ENCODE measurements around the gene TCEAL4.

The TCEAL4 gene

GRCh38 chrX:103585411-103586313 lies at the start of gene TCEAL4:
Gene TCEAL4, plus strand, starts transcription at chrX:103585515. Its CDS starts 1,161 bp downstream, at chrX:103586676.
- no peak for DNase-seq (ENCODE audit: low read depth, low spot score)

- DNase-seq (ENCODE audit: low read depth, low spot score), result no peak
These were observed 49.2 kb upstream of the TCEAL4 start for GRCh38 chrX:103536071-103536470.

DNA sequence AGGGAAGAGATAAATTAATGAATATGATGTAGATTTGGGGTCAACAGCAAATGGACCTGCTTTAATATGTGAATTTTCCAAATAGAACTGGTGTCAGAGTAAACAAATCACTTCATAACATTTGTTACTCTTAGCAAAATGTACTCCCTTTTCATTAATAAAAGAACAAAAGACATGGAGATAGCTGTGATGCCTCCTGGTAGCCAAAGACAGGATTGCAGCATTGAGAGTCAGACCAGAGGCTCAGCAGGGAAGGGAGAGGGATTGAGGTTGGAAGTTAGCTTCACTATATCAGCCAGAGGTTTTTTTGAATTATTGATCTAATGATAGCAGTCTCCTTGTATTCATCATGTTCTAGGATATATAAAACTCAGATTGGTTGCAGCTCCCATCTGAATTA lies 48.6 kb upstream of the TCEAL4 start:
- no peak for DNase-seq (ENCODE audit: low read depth, low spot score)

DNA sequence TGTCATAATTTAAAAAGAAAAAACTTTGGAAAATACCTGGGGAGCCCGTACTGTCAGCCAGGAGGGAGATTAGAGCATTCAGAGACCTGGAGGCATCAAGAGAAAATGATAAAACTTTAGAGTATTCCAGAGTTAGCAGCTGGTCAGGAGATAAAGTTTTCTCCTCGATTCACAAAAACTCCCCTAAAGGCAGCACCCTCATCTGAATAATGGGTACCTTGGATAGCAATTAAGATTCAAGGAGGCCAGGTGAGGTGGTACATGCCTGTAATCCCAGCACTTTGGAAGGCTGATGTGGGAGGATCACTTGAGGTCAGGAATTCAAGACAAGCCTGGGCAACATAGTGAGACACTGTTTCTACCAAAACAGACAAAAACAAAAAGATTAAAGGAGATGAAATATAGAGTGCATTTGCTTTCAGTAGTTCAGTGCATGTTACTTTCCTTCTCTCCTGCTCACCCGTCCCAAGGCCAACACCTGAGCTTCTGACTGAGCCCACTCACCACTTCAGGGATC lies 47.4 kb upstream of the TCEAL4 start:
- DNase-seq (ENCODE audit: low read depth, low spot score), result no peak

- no peak for DNase-seq (ENCODE audit: low read depth, low spot score)
These were observed 46.6 kb upstream of the TCEAL4 start for GRCh38 chrX:103538728-103539127.

DNA sequence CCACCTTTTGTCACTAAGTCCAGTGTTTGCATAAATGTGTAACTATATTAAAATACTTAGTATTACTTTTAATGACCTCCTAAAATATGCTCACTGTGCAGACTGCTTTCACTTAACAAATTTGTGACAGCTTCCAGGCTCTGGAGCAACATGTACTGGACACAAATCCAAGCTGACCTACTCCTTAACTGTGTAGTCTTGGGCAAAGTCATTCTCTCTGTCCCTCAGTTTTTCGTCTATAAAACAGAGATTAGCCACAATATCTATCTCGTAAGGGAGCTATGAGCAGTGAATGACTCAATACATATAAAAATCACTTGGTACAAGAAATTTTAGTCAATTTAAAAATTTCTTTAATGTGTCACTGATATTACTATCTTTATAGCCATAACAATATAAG lies 45.6 kb upstream of the TCEAL4 start:
- no peak for DNase-seq (ENCODE audit: low read depth, low spot score)

GRCh38 chrX:103540145-103540544 lies 45.2 kb upstream of the TCEAL4 start:
- no peak for DNase-seq (ENCODE audit: low read depth, low spot score)

DNA sequence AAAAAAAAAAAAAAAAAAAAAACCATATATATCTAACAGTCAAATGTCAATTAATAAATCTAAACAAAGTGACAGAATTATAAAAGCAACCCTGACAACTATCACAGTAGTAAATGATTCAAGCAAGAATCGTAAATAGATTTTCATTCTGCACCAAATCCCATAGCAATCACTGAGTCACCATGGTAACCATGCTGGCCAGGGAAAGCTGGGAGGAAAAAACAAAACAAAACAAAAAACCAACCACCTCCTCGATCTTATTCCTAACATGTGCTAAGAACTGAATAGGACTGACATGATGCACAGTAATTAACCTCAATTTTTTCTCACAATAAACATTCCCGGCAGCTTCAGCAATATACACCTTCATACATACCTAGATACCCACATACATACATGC lies 35.4 kb upstream of the TCEAL4 start:
- DNase-seq (ENCODE audit: low read depth, low spot score), result no peak

DNA sequence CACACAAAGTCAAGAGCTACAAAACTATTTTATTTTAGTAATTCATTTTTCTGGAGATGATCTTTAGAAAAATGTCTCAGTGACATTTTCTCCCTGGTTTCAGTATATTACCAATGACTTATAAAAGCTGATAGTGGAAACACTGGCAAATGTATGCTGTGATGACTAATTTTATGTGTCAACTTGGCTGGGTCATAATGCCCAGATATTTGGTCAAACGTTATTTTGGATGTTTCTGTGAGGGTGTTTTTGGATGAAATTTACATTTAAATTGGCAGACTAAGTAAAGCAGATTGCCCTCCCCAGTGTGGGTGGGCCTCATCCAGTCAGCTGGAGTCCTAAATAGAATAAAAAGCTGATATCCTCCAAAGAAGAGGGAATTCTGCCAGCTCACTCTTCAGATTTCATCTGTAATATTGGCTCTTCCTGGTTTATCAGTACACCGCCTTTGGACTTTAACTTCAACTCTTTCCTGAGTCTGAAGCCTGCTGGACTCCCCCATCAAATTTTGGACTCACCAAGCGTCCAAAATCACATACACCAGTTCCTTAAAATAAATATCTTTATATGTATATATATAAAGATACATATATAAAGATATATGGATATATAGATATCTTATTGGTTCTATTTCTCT lies 34.8 kb upstream of the TCEAL4 start:
- DNase-seq (ENCODE audit: low read depth, low spot score), result no peak

DNA sequence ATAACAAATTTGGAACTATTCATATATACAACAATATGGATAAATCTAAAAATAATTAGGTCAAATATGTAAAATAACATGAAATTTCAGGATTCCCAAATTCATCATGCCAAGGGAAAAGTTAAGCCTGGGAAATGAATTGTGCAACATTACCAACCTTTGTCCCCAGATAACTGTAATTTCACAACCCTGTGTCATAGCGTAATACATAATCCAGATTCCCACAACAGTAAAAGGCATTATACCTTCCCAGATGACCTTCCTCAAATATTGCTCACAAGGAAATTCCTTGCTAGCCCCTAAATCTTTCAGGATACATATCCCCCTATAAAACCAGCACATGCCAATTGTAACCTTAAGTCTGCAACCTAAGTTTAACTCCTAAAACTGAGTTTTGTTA lies 33.1 kb upstream of the TCEAL4 start:
- no peak for DNase-seq (ENCODE audit: low read depth, low spot score)

GRCh38 chrX:103554687-103555424 lies 30.5 kb upstream of the TCEAL4 start:
- peak; percentile 45 for DNase-seq (ENCODE audit: low read depth, low spot score)

DNA sequence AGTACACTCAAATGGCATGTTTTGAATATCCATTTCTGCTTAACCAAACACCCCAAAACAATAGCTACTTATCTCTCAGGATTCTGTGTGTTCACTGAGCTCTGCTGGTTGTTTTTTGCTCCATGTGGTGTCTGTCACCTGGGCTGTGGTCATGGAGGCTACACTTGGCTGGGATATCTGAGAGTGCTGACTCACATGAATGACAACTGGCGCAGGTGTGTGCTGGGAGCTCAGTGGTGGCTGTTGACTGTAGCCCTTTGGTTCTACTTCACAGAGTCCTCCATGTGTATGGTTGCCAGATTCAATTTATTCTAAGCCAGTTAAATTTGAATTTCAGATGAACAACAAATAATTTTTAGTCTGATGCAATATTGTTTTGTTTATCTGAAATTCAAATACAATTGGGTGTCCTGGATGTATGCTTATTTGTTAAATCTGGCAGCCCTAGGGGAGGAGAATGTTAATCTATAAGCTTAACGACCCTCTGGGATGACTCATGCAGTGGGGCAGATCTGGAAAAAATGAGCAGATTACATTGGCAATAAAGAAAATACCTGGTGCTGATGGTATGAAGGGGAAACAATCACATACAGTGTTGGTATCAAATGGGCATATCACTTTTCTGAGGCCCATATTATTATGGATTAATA lies 28.2 kb upstream of the TCEAL4 start:
- no peak for DNase-seq (ENCODE audit: low read depth, low spot score)

DNA sequence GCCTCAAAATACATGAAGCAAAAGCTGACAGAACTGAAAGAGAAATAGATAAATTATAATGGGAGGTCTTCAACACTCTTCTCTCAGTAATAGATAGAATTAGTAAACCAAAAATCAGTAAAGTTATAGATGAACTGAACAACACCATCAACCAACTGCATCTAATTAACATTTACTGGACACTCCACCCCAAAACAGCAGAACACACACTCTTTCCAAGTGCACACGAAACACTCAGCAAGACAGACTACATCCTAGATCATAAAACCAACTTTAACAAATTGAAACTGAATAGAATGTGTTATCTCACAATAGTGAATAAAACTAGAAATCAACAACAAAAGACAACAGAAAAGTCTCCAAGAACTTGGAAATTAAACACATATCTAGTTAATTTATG lies 25.1 kb upstream of the TCEAL4 start:
- DNase-seq (ENCODE audit: low read depth, low spot score), result no peak

DNA sequence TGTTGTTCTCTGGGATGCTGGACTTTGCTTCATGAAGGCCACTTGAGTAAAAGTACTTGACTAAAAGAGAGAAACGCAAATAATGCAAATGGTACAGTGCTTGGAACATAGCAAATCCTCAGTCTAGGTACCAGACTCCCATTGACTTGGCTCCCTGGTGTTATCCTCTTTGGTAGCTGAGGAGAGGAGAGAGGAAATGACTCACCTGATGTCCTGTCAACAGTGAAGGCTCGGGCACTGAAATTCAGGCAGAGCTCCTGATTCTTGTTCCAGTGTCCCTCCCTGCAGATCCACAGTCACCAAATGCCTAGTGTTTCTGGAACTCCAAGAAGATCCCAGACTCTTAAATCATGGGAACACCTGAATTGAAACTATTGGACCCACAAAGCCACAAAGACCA lies 22.5 kb upstream of the TCEAL4 start:
- DNase-seq (ENCODE audit: low read depth, low spot score), result no peak

DNA sequence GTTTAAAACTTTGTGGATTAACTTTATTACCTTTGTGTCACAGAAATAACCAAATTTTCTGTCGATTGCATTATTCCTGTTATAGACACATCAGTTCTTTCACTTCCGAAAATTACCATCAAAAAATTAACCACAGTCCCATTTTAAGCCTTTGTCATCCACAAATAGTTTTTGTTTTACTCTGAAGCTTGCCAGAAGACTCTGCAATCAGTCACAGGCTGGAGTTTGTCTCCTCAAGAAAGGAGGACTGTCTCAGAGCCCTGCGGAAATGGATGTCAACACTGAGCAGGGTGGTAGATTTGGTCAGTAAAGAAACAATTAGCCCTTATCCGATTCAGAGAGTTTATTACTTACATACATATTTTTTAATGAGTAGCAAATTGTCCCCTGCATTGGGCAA lies 20.1 kb upstream of the TCEAL4 start:
- DNase-seq (ENCODE audit: low read depth, low spot score), result no peak

DNA sequence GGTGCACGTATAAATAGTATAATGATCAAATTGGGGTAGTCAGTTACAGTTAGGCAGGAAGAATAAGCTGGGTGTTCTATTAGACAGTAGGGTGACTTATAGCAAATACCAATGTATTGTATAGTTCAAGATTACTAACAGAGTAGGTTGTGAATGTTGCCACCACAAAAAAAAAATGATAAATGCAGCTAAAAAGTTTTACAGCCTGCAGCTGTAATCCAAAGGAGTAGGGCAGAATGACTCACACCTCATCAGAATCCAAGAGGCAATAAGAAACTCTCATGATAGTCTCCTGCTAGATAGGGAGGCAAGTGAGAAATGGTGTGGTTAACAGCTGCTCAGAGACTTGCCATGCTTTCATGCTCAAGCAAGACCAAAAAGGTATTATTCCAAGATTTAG lies 19.6 kb upstream of the TCEAL4 start:
- DNase-seq (ENCODE audit: low read depth, low spot score), result no peak

- DNase-seq (ENCODE audit: low read depth, low spot score), result no peak
These were observed 14.2 kb upstream of the TCEAL4 start for GRCh38 chrX:103571121-103571520.

DNA sequence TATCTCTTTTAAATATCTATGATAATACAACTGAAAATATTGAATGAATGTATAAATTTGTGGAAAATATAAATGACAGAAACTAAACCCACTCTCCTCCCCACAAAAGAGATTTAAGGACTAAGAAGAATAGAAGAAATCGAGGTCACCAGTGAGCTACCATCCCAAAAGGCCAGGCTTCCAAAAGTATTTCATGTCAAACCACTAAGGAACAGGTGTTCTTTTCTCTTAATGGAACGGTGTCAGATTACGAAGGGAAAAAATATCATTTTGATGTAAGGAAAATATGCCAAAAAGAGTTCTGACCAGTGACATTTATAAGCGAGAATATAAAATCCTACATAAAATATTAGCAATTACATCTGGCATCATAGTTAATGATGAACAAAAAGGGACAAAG lies 13.6 kb upstream of the TCEAL4 start:
- no peak for DNase-seq (ENCODE audit: low read depth, low spot score)

GRCh38 chrX:103573202-103573601 lies 12.1 kb upstream of the TCEAL4 start:
- DNase-seq (ENCODE audit: low read depth, low spot score), result no peak

GRCh38 chrX:103584596-103584995 lies 719 bp upstream of the TCEAL4 start:
- no peak for DNase-seq (ENCODE audit: low read depth, low spot score)

- no peak for DNase-seq (ENCODE audit: low read depth, low spot score)
These were observed 965 bp downstream of the TCEAL4 start for GRCh38 chrX:103586314-103586646.

DNA sequence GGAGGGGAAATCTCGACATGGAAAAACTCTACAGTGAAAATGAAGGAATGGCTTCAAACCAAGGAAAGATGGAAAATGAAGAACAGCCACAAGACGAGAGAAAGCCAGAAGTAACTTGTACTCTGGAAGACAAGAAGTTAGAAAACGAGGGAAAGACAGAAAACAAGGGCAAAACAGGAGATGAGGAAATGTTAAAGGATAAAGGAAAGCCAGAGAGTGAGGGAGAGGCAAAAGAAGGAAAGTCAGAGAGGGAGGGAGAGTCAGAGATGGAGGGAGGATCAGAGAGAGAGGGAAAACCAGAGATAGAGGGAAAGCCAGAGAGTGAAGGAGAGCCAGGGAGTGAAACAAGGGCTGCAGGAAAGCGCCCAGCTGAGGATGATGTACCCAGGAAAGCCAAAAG lies 1.3 kb downstream of the TCEAL4 start:
- no peak for DNase-seq (ENCODE audit: low read depth, low spot score)

Measured in activated naive CD8-positive, alpha-beta T cell treated with anti-CD3 and anti-CD28 coated beads, Interleukin-2, amount 50 U/mL, for 16 hours (primary cell).